Measurements from ENCODE around the gene LAMTOR4.
"Not testable (repeated sequence)": the region's sequence is repeated elsewhere in the genome, so short reads cannot be mapped to it uniquely, and the experiment has no call there.

The LAMTOR4 gene

DNA sequence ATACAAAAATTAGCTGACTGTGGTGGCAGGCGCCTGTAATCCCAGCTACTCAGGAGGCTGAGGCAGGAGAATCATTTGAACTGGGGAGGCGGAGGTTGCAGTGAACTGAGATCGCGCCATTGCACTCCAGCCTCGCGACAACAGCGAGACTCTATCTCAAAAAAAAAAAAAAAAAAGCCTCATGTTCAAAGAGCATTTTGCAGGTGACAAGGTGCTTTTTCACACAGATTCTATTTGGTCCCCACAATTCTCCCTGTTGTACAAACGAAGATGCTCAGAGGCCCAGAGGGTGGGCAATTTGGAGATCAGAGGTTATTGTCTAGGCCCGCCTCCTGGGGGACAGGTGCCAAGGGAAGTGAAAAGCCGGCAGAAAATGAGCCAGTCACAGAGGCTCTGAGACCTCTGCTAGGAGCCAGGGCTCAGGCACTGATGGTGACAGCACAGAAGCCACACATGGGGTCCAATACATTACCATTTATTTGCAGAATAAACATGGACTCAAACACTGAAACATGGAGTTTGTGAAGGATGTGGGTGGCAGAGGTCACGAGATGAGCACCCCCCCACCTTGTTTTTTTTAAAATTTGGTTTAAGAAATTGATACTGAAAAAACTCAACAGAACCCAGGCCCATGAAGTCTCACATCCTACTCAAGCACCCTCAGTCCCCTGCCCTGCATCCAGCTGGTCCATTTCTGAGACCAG lies 20.6 kb downstream of the LAMTOR4 start:
- DNase-seq, result no peak

DNA sequence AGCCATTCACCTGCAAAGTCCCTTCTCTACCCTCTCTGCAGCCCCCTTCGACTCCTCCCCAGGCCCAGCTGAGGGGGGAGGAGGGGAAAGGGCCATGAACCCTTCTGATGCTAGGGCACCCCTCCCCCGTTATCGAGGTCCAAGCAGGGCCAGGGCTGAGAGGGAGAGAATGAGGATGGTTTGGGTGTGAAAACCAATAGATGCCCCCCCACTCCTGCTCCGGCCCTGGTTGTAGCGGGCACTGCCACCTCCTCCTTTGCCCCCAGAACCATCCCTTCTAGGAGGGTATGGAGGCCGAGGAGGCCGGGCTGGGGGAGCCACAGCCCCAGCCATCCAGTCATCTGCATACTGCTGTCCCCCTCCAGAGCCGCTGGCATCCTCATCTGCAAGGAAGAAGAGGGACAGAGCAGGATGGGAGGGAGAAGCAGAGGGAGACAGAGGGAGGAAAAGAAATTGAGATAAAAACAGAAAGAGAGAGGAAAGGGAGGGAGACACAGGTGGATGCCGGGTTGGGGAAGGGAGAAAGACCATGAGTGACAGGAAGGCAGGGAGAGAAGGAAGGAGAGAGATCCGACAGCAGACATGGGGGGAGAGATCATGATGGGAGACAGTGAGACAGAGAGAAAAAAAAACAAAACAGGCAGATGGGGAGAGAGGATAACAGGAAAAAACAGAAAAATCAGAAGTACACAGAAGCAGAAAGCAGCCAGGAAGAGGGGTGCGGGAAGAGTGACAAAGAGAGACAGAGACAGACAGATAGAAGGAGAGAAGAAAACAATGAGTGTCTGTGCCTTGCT lies 21.6 kb downstream of the LAMTOR4 start:
- DNase-seq, result no peak

DNA sequence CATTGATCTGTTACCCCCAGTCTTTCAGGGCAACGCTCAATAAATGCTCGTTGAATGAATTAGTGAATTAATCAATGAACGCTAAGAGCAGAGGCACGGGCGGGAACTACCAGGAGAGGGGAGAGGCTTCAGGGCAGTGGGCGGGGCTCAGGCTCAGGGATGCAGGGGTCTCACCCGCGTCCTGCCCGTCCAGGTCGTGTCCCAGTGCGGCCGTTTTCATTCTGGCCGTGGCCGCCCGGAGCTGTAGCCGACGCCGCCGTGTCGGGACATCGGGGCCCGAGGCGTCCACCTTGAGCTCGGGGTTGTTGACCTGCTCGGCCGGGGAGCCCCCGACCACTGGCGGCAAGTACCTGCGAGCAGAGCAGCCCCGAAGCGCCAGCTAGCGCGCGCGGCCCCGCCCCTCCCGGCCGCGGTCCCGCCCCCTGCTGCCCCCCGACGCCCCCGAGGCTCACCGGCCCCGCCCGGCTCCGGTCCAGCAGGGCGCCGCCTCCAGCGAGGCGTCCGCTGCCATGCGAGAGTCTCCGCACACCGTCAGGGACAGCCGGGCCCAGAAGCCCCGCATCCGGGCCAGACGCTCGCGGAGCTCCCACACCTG lies 22.5 kb downstream of the LAMTOR4 start:
- no peak for DNase-seq

DNA sequence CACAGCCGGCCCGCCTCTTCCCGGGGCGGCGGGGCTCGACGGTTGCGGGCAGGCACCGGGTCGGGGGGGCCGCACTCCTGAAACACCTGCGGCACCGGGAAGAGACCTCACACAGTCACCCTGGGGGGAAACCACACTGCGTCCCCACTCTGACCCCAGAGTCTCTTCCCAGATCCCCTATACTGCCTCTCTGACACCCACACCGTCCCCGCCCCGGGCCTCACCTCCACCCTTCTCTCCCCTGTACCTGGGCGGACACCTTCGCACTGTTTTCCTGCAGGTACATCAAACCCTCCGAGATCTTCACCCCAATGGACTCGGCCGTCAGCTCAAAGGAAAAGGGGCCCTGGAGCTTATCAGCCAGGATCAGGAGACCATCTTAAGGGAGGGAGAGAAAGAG lies 23.1 kb downstream of the LAMTOR4 start:
- DNase-seq, result no peak

GRCh38 chr7:100173806-100174495 lies 25.2 kb downstream of the LAMTOR4 start:
- DNase-seq, result no peak

- DNase-seq, result no peak
These were observed 25.9 kb downstream of the LAMTOR4 start for GRCh38 chr7:100174582-100174981.

- DNase-seq, result no peak
These were observed 26.7 kb downstream of the LAMTOR4 start for GRCh38 chr7:100175296-100175935.

DNA sequence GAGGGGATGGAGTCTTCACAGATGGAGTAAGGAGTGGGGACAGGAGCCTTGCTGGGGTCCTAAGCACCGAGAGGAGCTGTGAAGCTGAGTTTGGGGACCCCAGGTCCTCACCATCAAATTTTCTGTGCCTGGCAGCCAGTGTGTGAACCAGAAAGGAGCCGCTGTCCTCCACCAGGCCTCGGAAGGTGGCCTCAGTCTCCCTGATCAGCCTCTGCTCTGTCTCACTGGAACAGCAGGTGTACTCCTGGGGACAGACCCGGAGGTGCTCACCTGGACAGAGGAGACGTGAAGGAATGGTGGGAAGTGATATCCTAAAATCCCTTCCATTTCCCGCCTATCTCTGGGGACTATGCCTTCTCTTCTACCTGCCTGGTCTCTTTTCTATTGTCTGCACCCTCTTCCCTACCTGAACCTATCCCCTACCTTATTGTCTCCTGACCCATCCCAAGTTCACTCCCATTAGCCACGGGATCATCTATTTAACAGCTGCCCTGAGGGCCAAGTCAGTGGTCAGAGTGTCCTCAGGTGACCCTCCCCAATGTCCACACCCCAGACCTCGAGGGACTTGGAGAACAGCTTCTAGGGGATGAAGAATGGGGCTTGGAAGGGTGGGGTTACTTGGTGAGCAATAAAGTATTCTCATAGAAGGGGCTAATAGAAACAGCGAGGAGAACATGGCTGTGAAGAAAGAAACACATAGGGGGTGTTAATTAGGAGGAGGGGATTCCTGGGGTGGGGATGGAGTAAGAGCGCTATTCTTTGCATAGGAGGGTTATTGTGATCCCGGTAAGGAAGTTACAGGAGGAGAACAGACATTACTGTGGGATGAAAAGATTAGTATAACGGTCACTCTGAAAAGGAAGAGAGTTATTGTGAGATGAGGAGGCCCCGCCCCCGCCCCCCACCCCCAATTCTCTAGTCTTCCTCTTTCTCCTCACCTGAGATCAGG lies 27.7 kb downstream of the LAMTOR4 start:
- no peak for DNase-seq

DNA sequence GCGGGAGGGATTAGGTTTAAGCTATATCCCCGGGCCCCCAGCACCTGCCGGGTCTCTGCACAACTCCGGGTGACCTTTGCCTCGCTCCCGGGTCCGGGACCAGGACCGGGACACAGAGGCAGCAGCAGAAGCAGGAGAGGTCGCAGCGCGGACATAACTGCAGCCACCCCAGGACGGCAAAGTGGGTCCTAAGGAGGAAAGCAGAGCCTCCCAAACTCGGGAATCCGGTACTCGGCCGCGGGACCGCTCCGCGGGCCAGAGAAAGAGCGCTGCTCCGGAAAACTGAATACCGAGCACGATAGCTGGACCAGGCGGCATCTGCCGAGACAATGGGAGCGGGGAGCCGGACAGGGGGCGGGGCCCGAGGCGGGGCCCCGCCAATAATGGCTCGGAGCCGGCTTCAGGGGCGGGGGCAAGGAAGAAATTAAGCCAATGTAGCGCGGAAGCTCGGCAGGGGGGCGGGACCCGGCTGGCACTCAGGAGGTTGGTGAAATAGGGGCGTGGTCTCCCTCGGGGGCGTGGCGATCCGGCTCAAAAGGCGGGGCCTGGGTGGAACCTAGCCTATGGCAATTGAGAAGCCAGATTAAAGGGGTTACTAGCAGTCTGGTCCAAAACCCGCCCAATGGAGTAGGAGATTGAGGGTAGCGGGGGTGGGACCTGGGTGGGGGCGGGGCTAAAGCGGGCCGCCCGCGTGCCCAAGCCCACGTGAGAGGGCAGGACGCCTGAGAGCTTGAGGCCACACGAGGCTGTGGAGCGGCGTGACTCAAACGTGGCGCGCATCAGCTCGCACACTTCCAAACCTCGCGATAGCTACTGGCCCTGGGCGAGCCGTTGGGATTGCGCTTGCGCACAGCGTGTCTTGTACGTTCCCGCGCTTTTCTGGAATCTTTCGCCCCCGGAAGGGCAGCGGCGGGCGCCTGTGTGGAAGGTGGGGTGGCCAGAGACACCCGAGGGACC lies 28.6 kb downstream of the LAMTOR4 start, which contains the start of the genes GPC2 and STAG3:
Gene GPC2, minus strand, starts transcription at position 337 of the 957 bp plus-strand sequence. Its CDS starts 182 bp downstream, at position 155.
Gene STAG3, plus strand, starts transcription at position 874 of the 957 bp plus-strand sequence. CDS start 2,639 bp downstream, outside the sequence.
- DNase-seq, result peak; percentile 44 to 94 (median 85)

DNA sequence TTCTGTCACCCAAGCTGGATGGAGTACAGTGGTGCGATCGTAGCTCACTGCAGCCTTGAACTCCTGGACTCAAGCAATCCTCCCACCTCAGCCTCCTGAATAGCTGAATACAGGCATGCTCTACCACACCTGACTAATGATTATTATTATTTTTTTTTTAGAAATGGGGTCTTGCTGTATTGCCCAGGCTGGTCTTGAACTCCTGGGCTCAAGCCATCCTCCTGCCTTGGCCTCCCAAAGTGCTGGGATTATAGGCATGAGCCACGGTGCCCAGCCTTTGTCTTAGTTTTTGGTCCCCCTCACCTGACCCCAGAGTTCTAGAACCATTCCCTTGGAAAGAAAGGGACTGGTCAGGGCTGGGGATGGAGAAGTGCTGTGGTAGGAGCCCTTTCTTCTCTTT lies 31.4 kb downstream of the LAMTOR4 start:
- DNase-seq, result not testable (repeated sequence)

- not testable (repeated sequence) for DNase-seq
These were observed 33.9 kb downstream of the LAMTOR4 start for GRCh38 chr7:100182616-100183015.

DNA sequence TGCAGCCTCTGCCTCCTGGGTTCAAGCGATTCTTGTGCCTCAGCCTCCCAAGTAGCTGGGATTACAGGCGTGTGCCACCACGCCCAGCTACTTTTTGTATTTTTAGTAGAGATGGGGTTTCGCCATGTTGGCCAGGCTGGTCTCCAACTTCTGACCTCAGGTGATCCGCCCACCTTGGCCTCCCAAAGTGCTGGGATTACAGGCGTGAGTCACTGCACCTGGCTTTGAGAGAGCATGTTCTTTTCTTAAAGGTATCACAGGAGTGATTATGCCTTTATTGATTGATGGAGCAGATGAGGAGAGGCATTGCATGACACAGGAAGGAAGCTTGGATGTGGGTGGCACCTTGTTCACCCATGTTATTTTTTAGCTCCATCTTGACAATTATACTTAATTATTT lies 34.4 kb downstream of the LAMTOR4 start:
- not testable (repeated sequence) for DNase-seq

- no peak for DNase-seq
These were observed 37.0 kb downstream of the LAMTOR4 start for GRCh38 chr7:100185726-100186125.

DNA sequence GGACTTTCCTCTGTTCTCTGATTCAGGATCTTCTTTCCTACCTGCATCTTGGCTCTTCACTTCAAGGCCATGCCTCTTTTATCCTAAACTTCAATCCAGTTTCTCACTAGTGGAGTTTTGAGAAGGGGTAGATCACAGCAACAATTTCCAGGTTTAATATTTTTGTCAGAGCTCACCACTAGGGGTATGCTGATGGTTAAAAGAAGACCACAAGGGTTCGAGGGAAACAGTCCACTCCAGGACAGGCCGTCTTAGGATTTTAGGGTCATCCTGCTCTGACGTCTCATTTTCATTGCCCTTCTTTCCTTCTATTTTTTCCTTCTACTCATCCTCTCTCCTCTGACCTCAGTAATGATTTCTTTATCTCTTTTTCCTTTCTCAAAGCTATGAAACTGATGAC lies 40.3 kb downstream of the LAMTOR4 start:
- no peak for DNase-seq

- DNase-seq, result no peak
These were observed 41.5 kb downstream of the LAMTOR4 start for GRCh38 chr7:100190048-100190711.

DNA sequence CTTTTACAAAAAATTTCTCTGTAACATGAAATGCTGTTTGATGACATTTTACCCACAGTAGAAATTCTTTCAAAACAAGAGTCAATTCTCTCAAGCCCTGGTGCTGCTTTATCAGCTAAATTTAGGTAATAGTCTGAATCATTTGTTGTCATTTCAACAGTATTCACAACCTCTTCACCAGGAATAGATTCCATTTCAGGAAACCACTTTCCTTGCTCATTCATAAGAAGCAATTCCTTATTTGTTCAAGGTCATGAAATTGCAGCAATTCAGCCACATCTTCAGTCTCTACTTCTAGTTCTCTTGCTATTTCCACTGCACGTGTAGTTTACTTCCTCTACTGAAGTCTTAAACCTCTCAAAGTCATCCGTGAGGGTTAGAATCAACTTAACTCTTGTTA lies 43.1 kb downstream of the LAMTOR4 start:
- no peak for DNase-seq

GRCh38 chr7:100192281-100192862 lies 43.7 kb downstream of the LAMTOR4 start:
- not testable (repeated sequence) for DNase-seq

GRCh38 chr7:100192969-100193368 lies 44.3 kb downstream of the LAMTOR4 start:
- no peak for DNase-seq

Data from nucleus accumbens (tissue), 56 donors.